Measurements from ENCODE around the gene BMPR1A. TPM values are rescaled to one million over a fixed set of nuclear protein-coding genes. Genes with fewer than 3 reads are reported as not detected.
"Not testable (repeated sequence)": the region's sequence is repeated elsewhere in the genome, so short reads cannot be mapped to it uniquely, and the experiment has no call there.

The BMPR1A gene
- total RNA-seq, 1 donor from 2014 or later: 11.8 TPM

GRCh38 chr10:86972613-86973380 lies 216.4 kb downstream of the BMPR1A start:
- CTCF ChIA-PET: no interaction called here
- Mint-ChIP-seq H3K4me1 (peaks cover 21% of the 10 kb centered on the region), H3K27ac (peak overlapping the region; percentile 32), H3K9me3 (no peaks in the 10 kb centered on the region), H3K36me3 (ENCODE audit: low read depth) (no peaks in the 10 kb centered on the region), H3K4me3 (peak overlapping the region; percentile 29), H3K27me3 (peaks cover 4% of the 10 kb centered on the region)
- POLR2A ChIA-PET: no interaction called here
- intact Hi-C loops (cut with micrococcal nuclease): loop anchor here (5.0 kb wide), 2 partner anchors 450 to 1415 kb away; partner anchors contain the start of gene WAPL
- DNase-seq: no peak
- no peak for TF ChIP-seq CTCF (IDR thresholded peaks at IDR 0.05)
- ATAC-seq (ENCODE audit: low read depth): no peak

- peaks cover under 1% of the 10 kb centered on the region for H3K27me3 Mint-ChIP-seq
- H3K27ac Mint-ChIP-seq: no peak overlapping the region
- POLR2A ChIA-PET: no interaction called here
- H3K4me1 Mint-ChIP-seq: peaks cover 16% of the 10 kb centered on the region
- no peak for TF ChIP-seq CTCF (IDR thresholded peaks at IDR 0.05)
- intact Hi-C loops (cut with micrococcal nuclease): loop anchor here (5.0 kb wide), 2 partner anchors 452 to 1413 kb away; partner anchors contain the start of gene WAPL
- no peak overlapping the region for H3K4me3 Mint-ChIP-seq
- no peaks in the 10 kb centered on the region for H3K9me3 Mint-ChIP-seq
- DNase-seq (no peak), ATAC-seq (ENCODE audit: low read depth) (no peak)
- CTCF ChIA-PET: no interaction called here
- H3K36me3 Mint-ChIP-seq (ENCODE audit: low read depth): no peaks in the 10 kb centered on the region
These were observed 218.1 kb downstream of the BMPR1A start for GRCh38 chr10:86974484-86974883.

- DNase-seq (no peak), ATAC-seq (ENCODE audit: low read depth) (no peak)
- Mint-ChIP-seq H3K9me3 (no peaks in the 10 kb centered on the region), H3K27ac (no peak overlapping the region), H3K4me1 (peaks cover 9% of the 10 kb centered on the region), H3K27me3 (peaks cover 5% of the 10 kb centered on the region), H3K4me3 (no peak overlapping the region), H3K36me3 (ENCODE audit: low read depth) (no peaks in the 10 kb centered on the region)
- no peak for TF ChIP-seq CTCF (IDR thresholded peaks at IDR 0.05)
- POLR2A ChIA-PET: no interaction called here
- CTCF ChIA-PET: no interaction called here
- intact Hi-C loops (cut with micrococcal nuclease): no loop called here
These were observed 220.1 kb downstream of the BMPR1A start for GRCh38 chr10:86976362-86977056.

GRCh38 chr10:86978457-86978856 lies 222.0 kb downstream of the BMPR1A start:
- H3K27ac Mint-ChIP-seq; ATAC-seq (ENCODE audit: low read depth); H3K27me3 Mint-ChIP-seq; POLR2A ChIA-PET; H3K4me1 Mint-ChIP-seq; H3K9me3 Mint-ChIP-seq; intact Hi-C loops (cut with micrococcal nuclease); CTCF ChIA-PET; H3K36me3 Mint-ChIP-seq (ENCODE audit: low read depth); H3K4me3 Mint-ChIP-seq; DNase-seq: not testable (repeated sequence)

GRCh38 chr10:86979296-86979818 lies 222.9 kb downstream of the BMPR1A start:
- no peak for TF ChIP-seq CTCF (IDR thresholded peaks at IDR 0.05)
- Mint-ChIP-seq H3K9me3 (no peaks in the 10 kb centered on the region), H3K36me3 (ENCODE audit: low read depth) (no peaks in the 10 kb centered on the region), H3K4me3 (no peak overlapping the region), H3K27me3 (peaks cover 10% of the 10 kb centered on the region), H3K4me1 (no peaks in the 10 kb centered on the region), H3K27ac (no peak overlapping the region)
- intact Hi-C loops (cut with micrococcal nuclease): no loop called here
- DNase-seq: no peak
- ChIA-PET CTCF (no interaction called here), POLR2A (no interaction called here)
- ATAC-seq (ENCODE audit: low read depth): no peak

All from activated B cell treated with CpG ODN at 0.5 μM for 24 hours (primary cell).